Progenitor cell of endocrine pancreas (in vitro differentiated cells): ENCODE measurements around the gene AOPEP. TPM values are rescaled to one million over a fixed set of nuclear protein-coding genes. Genes with fewer than 3 reads are reported as not detected.

Experiments used
- DNase-seq: peaks from one replicate; pipeline ENCODE4 v3.0.0; 2021; ENCODE audit warnings: low spot score; ENCODE audit not compliant: unreplicated experiment
- H3K27ac Mint-ChIP-seq: 2 replicates; pipeline ENCODE4 v1.8.0; 2021; ENCODE audit warnings: mild to moderate bottlenecking, moderate library complexity, mixed read lengths
- H3K27me3 Mint-ChIP-seq: 2 replicates; pipeline ENCODE4 v1.8.0; 2021; ENCODE audit warnings: mixed read lengths
- H3K36me3 Mint-ChIP-seq: 2 replicates; pipeline ENCODE4 v1.8.0; 2022; ENCODE audit warnings: mixed read lengths; ENCODE audit not compliant: insufficient read depth
- H3K4me1 Mint-ChIP-seq: 2 replicates; pipeline ENCODE4 v1.8.0; 2021; ENCODE audit warnings: low read depth, mixed read lengths
- H3K4me3 Mint-ChIP-seq: 2 replicates; pipeline ENCODE4 v1.8.0; 2021; ENCODE audit warnings: low read depth, mild to moderate bottlenecking, moderate library complexity, mixed read lengths
- H3K9me3 Mint-ChIP-seq: 2 replicates; pipeline ENCODE4 v1.8.0; 2021; ENCODE audit warnings: low read depth, mixed read lengths
- total RNA-seq: library from RNA; stranded (reverse); gene quantifications from 2 replicates; pipeline ENCODE4 v1.2.1, GENCODE V29; 2021
- TF ChIP-seq, protein P1 (sequence below): fragments of 200-600 bp; sonication (generic); IDR thresholded peaks from one replicate; pipeline ENCODE4 v1.5.0; 2021; ENCODE audit warnings: antibody characterized with exemption, mild to moderate bottlenecking; ENCODE audit not compliant: unreplicated experiment

Gene AOPEP
- total RNA-seq, 1 donor from 2014 or later = 58.2 TPM

DNA sequence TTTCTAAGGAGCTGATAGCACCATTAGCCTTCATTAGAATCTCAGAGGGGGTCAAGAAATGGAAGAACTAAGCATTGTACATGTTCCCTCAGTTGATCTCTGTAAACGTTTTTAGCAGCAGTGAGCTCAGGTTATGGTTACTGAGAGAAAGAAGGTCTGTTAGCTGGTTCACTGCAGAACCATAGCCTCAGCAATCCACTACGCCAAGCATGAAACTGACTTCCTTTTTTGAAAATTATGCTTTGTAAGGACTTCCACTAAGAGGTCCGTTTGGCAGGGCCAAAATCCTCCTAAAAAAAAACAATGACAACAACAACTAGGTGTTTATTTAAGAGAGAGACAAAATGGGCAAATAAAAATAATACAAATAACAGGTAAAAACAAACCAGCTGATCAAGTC lies 273.3 kb downstream of the AOPEP start:
- no peaks in the 10 kb centered on the region for H3K9me3 Mint-ChIP-seq
- no peak for DNase-seq
- H3K4me1 Mint-ChIP-seq = peaks cover 27% of the 10 kb centered on the region
- no peak overlapping the region for H3K4me3 Mint-ChIP-seq
- H3K27ac Mint-ChIP-seq = peak overlapping the region; percentile 65
- TF ChIP-seq, protein P1, sequence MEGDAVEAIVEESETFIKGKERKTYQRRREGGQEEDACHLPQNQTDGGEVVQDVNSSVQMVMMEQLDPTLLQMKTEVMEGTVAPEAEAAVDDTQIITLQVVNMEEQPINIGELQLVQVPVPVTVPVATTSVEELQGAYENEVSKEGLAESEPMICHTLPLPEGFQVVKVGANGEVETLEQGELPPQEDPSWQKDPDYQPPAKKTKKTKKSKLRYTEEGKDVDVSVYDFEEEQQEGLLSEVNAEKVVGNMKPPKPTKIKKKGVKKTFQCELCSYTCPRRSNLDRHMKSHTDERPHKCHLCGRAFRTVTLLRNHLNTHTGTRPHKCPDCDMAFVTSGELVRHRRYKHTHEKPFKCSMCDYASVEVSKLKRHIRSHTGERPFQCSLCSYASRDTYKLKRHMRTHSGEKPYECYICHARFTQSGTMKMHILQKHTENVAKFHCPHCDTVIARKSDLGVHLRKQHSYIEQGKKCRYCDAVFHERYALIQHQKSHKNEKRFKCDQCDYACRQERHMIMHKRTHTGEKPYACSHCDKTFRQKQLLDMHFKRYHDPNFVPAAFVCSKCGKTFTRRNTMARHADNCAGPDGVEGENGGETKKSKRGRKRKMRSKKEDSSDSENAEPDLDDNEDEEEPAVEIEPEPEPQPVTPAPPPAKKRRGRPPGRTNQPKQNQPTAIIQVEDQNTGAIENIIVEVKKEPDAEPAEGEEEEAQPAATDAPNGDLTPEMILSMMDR = no peak
- H3K27me3 Mint-ChIP-seq = no peaks in the 10 kb centered on the region
- H3K36me3 Mint-ChIP-seq = no peaks in the 10 kb centered on the region

DNA sequence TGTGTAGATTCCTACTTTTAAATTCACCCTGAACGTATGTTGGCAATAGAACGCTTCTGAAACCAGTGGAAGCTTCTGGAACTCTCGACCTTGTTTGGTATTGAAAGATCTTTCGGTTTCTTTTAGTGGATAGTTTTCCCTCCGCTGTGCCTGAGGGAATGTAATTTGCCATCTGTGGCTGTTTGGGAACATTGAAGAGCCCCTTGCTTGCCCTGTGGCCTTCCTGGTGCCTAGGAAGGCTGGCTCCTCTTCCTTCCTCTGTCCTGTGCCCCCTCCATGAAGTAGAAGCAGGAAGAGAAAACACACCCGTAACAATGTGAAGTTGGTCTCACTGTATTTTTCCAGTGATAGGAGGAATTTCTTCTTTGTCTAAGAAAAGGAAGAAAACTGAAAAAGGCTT lies 274.3 kb downstream of the AOPEP start:
- Mint-ChIP-seq H3K27me3 (no peaks in the 10 kb centered on the region), H3K9me3 (no peaks in the 10 kb centered on the region), H3K36me3 (peaks cover 1% of the 10 kb centered on the region), H3K27ac (peak overlapping the region; percentile 11), H3K4me3 (no peak overlapping the region), H3K4me1 (peaks cover 22% of the 10 kb centered on the region)
- no peak for DNase-seq
- TF ChIP-seq, protein P1 = no peak

DNA sequence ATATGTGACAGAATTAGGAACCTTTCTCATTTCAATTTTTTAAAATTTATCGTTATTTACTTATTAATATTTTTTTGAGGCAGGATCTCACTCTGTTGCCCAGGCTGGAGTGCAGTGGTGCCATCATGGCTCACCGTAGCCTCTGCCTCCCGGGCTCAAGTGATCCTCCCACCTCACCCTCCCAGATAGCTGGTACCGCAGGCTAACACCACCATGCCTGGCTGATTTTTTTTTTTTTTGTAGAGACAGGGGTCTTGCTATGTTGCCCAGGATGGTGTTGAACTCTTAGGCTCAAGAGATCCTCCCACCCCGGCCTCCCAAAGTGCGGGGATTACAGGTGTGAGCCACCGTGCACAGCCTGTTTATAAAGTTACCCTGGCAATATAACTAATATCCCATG lies 275.2 kb downstream of the AOPEP start:
- TF ChIP-seq, protein P1 = no peak
- Mint-ChIP-seq H3K27ac (no peak overlapping the region), H3K36me3 (peaks cover 4% of the 10 kb centered on the region)

DNA sequence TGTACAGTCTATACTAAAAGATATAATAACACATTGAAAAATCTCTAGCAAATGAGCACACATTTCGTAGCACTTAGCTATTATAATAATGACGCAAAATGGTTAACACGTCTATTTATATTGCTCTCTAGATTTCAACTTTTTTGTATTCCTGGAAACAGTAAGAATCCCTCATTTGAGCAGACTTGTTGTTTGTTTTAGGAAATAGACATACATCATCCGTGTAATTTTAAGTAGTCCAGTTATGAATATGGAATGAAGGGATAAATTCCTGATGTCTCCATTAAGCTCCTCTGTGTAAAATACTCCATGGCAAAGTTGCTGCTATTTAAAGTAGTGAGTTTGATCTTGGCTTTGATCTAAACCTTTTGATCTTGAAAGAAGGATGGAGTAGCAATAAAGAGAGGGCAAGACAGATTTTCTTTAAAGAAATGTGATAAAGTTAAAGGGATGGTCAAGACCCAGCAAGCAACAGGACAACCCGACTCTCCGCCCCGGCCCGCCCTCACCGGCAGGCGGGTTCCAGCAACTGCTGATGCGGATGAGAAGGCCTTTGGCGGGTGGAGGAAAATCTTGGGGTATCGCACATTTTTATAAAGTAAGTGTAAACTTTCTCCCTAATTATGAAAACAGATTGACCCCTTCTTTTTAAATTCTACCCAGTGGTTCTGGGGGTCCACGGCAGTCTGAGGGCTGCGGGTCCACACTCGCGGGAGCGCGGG lies 277.4 kb downstream of the AOPEP start:
- no peak for DNase-seq
- no peaks in the 10 kb centered on the region for H3K9me3 Mint-ChIP-seq
- H3K4me1 Mint-ChIP-seq = peaks cover 42% of the 10 kb centered on the region
- peak overlapping the region; percentile 87 for H3K27ac Mint-ChIP-seq
- TF ChIP-seq, protein P1 = peak; percentile 24
- no peaks in the 10 kb centered on the region for H3K27me3 Mint-ChIP-seq
- peak overlapping the region; percentile 80 for H3K4me3 Mint-ChIP-seq
- peaks cover 6% of the 10 kb centered on the region for H3K36me3 Mint-ChIP-seq

More for the DNA sequence above, 275.2 kb downstream of the AOPEP start:
- DNase-seq = no peak
- no peaks in the 10 kb centered on the region for H3K9me3 Mint-ChIP-seq
- peaks cover 23% of the 10 kb centered on the region for H3K4me1 Mint-ChIP-seq
- no peak overlapping the region for H3K4me3 Mint-ChIP-seq
- no peaks in the 10 kb centered on the region for H3K27me3 Mint-ChIP-seq

DNA sequence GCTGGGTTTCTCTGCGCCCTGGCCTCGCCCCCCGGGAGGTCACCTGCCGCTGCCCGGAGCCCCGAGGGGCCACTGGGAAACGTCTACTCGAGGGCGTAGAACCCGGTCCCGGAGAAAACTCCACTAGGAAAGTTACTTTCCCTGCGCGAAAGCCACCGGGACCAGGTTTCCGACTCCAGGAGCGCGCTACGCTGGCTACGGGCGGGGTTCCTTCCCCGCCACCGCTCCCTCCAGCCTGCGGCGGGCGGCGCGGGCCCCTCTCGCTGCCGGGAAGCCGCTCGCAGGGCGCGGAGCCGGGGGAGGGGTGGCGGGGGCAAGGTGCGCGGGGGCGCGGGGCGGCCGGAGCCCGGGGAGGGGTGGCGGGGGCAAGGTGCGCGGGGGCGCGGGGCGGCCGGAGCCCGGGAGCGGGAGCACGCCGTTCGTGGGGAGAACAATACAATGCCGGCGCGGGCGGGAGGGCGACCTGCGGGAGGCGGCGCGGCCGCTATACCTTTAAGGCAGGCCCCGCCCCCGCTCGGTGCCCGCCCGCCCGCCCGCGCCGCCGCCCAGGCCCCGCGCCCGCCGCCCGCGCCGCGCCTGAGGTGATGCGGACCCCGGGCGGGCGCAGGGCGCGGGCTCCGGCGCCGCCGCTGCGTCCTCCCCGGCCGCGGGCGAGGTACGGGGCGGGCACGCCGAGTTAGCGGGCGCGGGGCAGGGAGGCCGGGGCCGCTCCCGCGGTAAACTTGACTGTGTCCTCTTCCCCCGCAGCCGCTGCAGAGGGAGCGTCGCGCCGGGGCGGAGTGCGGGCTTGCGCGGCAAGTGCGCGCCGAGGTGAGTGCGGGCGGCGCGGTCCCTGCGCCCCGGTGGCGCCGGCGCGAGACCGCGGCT lies 278.1 kb downstream of the AOPEP start:
- peaks cover 8% of the 10 kb centered on the region for H3K36me3 Mint-ChIP-seq
- H3K27ac Mint-ChIP-seq = peak overlapping the region; percentile 87
- DNase-seq = peak; percentile 51
- no peaks in the 10 kb centered on the region for H3K9me3 Mint-ChIP-seq
- H3K27me3 Mint-ChIP-seq = no peaks in the 10 kb centered on the region
- H3K4me1 Mint-ChIP-seq = peaks cover 42% of the 10 kb centered on the region
- peak overlapping the region; percentile 80 for H3K4me3 Mint-ChIP-seq
- TF ChIP-seq, protein P1 = no peak
